Esophagus muscularis mucosa (tissue), 3 donors: ENCODE measurements around the gene NTM.

Experiments
- POLR2AphosphoS5 ChIP-seq, 2 donors: sonication (generic); formaldehyde crosslinking; IDR thresholded peaks; one replicate each; pipeline ENCODE4 v1.6.1; 2017; ENCODE audit warnings: antibody characterized with exemption in 2 of 2
- TF ChIP-seq, protein P1 (sequence below), 3 experiments: fragments of 200-600 bp in 2 of 3; fragments of 450-650 bp in 1 of 3; sonication (generic) in 2 of 3; IDR thresholded peaks; one replicate each; pipeline ENCODE4 v1.5.1; 2017 to 2019; ENCODE audit warnings: antibody characterized with exemption in 3 of 3, mild to moderate bottlenecking in 2 of 3, moderate library complexity in 1 of 3

GRCh38 chr11:131675121-131675888, 304.9 kb downstream of the NTM start:
- TF ChIP-seq POLR2AphosphoS5 (IDR thresholded peaks at IDR 0.05), result no peak
- TF ChIP-seq, protein P1, sequence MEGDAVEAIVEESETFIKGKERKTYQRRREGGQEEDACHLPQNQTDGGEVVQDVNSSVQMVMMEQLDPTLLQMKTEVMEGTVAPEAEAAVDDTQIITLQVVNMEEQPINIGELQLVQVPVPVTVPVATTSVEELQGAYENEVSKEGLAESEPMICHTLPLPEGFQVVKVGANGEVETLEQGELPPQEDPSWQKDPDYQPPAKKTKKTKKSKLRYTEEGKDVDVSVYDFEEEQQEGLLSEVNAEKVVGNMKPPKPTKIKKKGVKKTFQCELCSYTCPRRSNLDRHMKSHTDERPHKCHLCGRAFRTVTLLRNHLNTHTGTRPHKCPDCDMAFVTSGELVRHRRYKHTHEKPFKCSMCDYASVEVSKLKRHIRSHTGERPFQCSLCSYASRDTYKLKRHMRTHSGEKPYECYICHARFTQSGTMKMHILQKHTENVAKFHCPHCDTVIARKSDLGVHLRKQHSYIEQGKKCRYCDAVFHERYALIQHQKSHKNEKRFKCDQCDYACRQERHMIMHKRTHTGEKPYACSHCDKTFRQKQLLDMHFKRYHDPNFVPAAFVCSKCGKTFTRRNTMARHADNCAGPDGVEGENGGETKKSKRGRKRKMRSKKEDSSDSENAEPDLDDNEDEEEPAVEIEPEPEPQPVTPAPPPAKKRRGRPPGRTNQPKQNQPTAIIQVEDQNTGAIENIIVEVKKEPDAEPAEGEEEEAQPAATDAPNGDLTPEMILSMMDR (IDR thresholded peaks at IDR 0.05), result no peak
